22Rv1 (cell line): Measurements from ENCODE around the gene GOLGA6D.
"Not testable (repeated sequence)": the region's sequence is repeated elsewhere in the genome, so short reads cannot be mapped to it uniquely, and the experiment has no call there.

Experiments used
- H3K27ac ChIP-seq: fragments of 450-650 bp; 2 replicates; pipeline ENCODE4 v1.5.1; 2017
- ZFX ChIP-seq: fragments of 450-650 bp; IDR thresholded peaks from 2 replicates; pipeline ENCODE4 v1.6.1; 2017; ENCODE audit warnings: antibody characterized with exemption, borderline replicate concordance
- TF ChIP-seq, protein P1 (sequence below): fragments of 450-650 bp; IDR thresholded peaks from 2 replicates; pipeline ENCODE4 v1.5.1; 2017; ENCODE audit warnings: mild to moderate bottlenecking

GOLGA6D gene

DNA sequence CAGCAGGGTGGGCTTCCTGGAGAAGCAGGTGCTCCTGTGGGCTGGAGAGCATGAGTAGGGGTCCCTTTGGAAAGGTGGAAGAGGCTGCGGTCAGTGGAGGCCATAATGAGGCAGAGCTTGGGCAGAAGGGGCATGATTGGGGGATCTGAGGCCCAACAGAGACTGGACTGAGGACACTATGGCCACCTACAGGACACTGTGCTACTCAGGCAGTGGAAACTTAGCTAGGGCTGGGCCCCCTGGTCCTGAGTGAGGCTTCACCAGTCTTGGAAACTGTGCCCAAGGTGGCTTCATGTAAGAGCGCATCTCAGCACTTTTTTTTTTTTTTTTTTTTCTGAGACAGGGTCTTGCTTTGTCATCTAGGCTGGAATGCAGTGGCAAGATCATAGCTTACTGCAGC is 46.9 kb downstream of the GOLGA6D start:
- TF ChIP-seq, protein P1, sequence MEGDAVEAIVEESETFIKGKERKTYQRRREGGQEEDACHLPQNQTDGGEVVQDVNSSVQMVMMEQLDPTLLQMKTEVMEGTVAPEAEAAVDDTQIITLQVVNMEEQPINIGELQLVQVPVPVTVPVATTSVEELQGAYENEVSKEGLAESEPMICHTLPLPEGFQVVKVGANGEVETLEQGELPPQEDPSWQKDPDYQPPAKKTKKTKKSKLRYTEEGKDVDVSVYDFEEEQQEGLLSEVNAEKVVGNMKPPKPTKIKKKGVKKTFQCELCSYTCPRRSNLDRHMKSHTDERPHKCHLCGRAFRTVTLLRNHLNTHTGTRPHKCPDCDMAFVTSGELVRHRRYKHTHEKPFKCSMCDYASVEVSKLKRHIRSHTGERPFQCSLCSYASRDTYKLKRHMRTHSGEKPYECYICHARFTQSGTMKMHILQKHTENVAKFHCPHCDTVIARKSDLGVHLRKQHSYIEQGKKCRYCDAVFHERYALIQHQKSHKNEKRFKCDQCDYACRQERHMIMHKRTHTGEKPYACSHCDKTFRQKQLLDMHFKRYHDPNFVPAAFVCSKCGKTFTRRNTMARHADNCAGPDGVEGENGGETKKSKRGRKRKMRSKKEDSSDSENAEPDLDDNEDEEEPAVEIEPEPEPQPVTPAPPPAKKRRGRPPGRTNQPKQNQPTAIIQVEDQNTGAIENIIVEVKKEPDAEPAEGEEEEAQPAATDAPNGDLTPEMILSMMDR, result no peak
- no peak for TF ChIP-seq ZFX
- no peak overlapping the region for H3K27ac ChIP-seq

DNA sequence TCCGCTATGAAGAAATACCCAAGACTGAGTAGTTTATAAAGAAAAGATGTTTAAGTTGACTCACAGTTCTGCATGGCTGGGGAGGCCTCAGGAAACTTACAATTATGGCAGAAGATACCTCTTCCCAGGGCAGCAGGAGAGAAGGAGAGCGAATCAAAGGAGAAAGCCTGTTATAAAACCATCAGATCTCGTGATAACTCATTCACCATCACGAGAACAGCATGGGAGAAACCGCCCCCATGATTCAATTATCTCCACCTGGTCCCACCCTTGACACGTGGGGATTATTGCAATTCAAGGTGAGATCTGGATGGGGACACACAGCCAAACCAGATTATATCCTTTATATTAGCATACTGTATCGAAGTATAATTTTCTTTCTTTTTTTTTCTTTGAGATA is 49.5 kb downstream of the GOLGA6D start:
- H3K27ac ChIP-seq, result not testable (repeated sequence)

DNA sequence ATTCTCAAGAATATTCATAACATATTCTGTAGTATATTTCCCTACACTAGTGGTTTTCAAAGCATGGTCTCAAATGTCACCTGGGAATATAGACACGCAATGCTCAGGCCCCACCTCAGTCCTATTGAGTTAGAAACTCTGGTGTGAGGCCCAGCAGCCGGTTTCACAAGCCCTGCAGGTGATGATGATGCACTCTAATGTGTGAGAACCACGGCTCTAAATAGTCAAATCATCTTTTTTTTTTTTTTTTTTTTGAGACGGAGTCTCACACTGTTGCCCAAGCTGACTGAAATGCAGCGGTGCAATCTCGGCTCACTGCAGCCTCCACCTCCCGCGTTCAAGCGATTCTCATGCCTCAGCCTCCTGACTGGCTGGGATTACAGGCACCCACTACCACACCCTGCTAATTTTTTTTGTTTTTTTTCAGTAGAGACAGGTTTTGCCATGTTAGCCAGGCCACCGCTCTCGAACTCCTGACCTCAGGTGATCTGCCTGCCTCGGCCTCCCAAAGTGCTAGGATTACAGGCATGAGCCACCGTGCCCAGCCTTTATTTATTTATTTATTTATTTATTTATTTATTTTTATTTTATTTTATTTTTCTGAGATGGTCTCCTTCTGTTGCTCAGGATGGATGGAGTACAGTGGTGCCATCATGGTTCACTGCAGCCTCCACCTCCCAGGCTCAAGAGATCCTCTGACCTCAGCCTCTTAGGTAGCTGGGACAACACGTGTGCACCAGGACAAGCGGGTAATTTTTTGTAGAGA is 51.2 kb downstream of the GOLGA6D start:
- H3K27ac ChIP-seq, result not testable (repeated sequence)

- TF ChIP-seq ZFX, result no peak
- TF ChIP-seq, protein P1, result no peak
- peak overlapping the region; percentile 62 for H3K27ac ChIP-seq
Observed at GRCh38 chr15:75335313-75335704, 52.7 kb downstream of the GOLGA6D start.

DNA sequence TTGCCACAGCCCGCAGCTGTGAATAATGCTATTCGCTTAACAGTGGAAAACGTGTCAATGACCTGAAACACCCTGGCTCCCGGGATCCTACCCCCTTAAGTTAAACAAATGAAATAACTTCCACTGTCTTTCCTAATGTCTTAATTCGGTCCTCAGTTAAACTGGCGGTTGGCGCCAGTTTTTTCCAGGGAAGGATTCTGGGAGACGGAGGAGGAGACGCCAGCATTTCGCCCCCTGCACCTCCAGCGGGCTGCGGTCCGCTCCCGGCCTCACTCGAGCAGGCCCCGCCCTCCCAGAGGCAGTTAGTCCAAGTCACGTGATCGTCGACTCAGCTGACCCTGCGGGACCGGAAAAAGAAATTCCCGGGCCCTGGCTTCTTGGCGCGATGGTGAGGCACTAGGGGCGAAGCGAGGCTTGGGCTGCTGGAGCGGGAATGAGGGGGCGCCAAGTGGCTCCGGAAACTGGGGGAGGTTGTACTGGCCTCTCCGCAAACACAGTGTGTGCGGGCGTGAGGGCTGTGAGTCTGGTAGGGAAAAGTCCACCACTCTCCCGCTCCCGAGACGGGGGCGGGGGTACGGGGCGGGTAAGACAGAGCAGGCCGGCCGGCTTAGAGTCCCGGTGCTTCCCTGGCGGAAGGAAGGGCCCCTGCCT is 53.2 kb downstream of the GOLGA6D start, which contains the start of gene COMMD4:
TSS of gene COMMD4 (plus strand) at position 359 of the 651 bp plus-strand sequence. CDS start at position 386, 27 bp downstream.
- TF ChIP-seq, protein P1, result no peak
- TF ChIP-seq ZFX, result no peak
- peak within 1 kb of the TSS; percentile 62 for H3K27ac ChIP-seq

- no peak for TF ChIP-seq ZFX
- TF ChIP-seq, protein P1, result no peak
- no peak overlapping the region for H3K27ac ChIP-seq
Observed at GRCh38 chr15:75338661-75339240, 56.1 kb downstream of the GOLGA6D start.

GRCh38 chr15:75339531-75340240 is 57.1 kb downstream of the GOLGA6D start:
- TF ChIP-seq, protein P1, result no peak
- TF ChIP-seq ZFX, result no peak
- H3K27ac ChIP-seq, result no peak overlapping the region

GRCh38 chr15:75342221-75342620 is 59.6 kb downstream of the GOLGA6D start:
- no peak for TF ChIP-seq ZFX
- TF ChIP-seq, protein P1, result no peak
- H3K27ac ChIP-seq, result no peak overlapping the region

GRCh38 chr15:75343953-75344352 is 61.3 kb downstream of the GOLGA6D start:
- not testable (repeated sequence) for H3K27ac ChIP-seq
